Measurements from ENCODE around the gene TEX14. TPM values are rescaled to one million over a fixed set of nuclear protein-coding genes. Genes with fewer than 3 reads are reported as not detected.

The TEX14 gene
- total RNA-seq, 1 experiment from 2014 or later: 0.31 TPM

- H2BK15ac ChIP-seq (ENCODE audit: low read depth, low read length): no peak overlapping the region
- no peak overlapping the region for H3K56ac ChIP-seq (ENCODE audit: insufficient read length, low read depth, low read length)
- no peaks in the 10 kb centered on the region for H3K79me2 ChIP-seq (ENCODE audit: insufficient read depth, low read length)
- no peak overlapping the region for H2BK20ac ChIP-seq (ENCODE audit: low read depth, low read length, poor library complexity, severe bottlenecking)
- Mint-ChIP-seq H3K27me3 (ENCODE audit: low read depth) (peaks cover 43% of the 10 kb centered on the region), H3K4me1 (peaks cover 22 to 31% of the 10 kb centered on the region in 2 experiments), H3K9me3 (no peaks in the 10 kb centered on the region), H3K27ac (no peak overlapping the region), H3K4me3 (no peak overlapping the region), H3K36me3 (ENCODE audit: insufficient read depth in 1 of 3, low read depth in 3 of 3) (no peaks in the 10 kb centered on the region)
- no peak overlapping the region for H3K27ac ChIP-seq (ENCODE audit: insufficient read length, low read depth, low read length)
- H4K8ac ChIP-seq (replicated peaks; ENCODE audit: insufficient read length, low read depth, low read length): no peak overlapping the region
- H3K79me1 ChIP-seq (ENCODE audit: insufficient read depth, low read depth, low read length, poor library complexity, severe bottlenecking): no peaks in the 10 kb centered on the region
- no peaks in the 10 kb centered on the region for H3K27me3 ChIP-seq (ENCODE audit: insufficient read depth, low read length)
- no peak overlapping the region for H3K4me2 ChIP-seq (ENCODE audit: insufficient read depth, insufficient read length, low read length)
- no CpG with 5 or more reads among the region's 2 CpGs for WGBS (ENCODE audit: extremely low coverage, insufficient read length, low lambda C conversion rate)
- no peak overlapping the region for H3K4ac ChIP-seq (ENCODE audit: low read depth, low read length)
- no peaks in the 10 kb centered on the region for H3K9me3 ChIP-seq (ENCODE audit: control insufficient read depth, low read depth, low read length)
- TF ChIP-seq, protein P1, sequence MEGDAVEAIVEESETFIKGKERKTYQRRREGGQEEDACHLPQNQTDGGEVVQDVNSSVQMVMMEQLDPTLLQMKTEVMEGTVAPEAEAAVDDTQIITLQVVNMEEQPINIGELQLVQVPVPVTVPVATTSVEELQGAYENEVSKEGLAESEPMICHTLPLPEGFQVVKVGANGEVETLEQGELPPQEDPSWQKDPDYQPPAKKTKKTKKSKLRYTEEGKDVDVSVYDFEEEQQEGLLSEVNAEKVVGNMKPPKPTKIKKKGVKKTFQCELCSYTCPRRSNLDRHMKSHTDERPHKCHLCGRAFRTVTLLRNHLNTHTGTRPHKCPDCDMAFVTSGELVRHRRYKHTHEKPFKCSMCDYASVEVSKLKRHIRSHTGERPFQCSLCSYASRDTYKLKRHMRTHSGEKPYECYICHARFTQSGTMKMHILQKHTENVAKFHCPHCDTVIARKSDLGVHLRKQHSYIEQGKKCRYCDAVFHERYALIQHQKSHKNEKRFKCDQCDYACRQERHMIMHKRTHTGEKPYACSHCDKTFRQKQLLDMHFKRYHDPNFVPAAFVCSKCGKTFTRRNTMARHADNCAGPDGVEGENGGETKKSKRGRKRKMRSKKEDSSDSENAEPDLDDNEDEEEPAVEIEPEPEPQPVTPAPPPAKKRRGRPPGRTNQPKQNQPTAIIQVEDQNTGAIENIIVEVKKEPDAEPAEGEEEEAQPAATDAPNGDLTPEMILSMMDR (conservative IDR thresholded peaks at IDR 0.05): no peak
- no peak overlapping the region for H2BK120ac ChIP-seq (ENCODE audit: low read depth, low read length, poor library complexity, severe bottlenecking)
- no peak overlapping the region for H3K23ac ChIP-seq (ENCODE audit: insufficient read length, low read depth, low read length)
- no peaks in the 10 kb centered on the region for H4K20me1 ChIP-seq (ENCODE audit: control insufficient read depth, insufficient read depth, insufficient read length)
- H4K5ac ChIP-seq (ENCODE audit: insufficient read length, low read depth, low read length): no peak overlapping the region
- no peak overlapping the region for H3K18ac ChIP-seq (ENCODE audit: insufficient read length, low read depth, low read length)
- no peak overlapping the region for H3K9ac ChIP-seq (ENCODE audit: extremely low read depth, insufficient read length, low read length)
- H3K4me1 ChIP-seq (ENCODE audit: insufficient read depth, low read length): 0 out of 2 replicates have a peak, but pooled peaks cover 2% of the 10 kb centered on the region
- no peak overlapping the region for H2BK5ac ChIP-seq (ENCODE audit: insufficient read length, low read length)
- H2AFZ ChIP-seq (ENCODE audit: low read length): no peak overlapping the region
- no peak overlapping the region for H2BK12ac ChIP-seq (ENCODE audit: insufficient read length, low read depth, low read length)
- no peak overlapping the region for H3T11ph ChIP-seq (ENCODE audit: low read length)
- DNase-seq: no peak
- H3K23me2 ChIP-seq (ENCODE audit: insufficient read length, low read depth, low read length, poor library complexity, severe bottlenecking): peaks cover 5% of the 10 kb centered on the region
- no peak overlapping the region for H2AK5ac ChIP-seq (ENCODE audit: insufficient read length, low read length)
- no peak overlapping the region for H3K14ac ChIP-seq (ENCODE audit: insufficient read depth, low read length)
- no peak overlapping the region for H4K91ac ChIP-seq (ENCODE audit: insufficient read length, low read depth, low read length)
These were observed 156.4 kb downstream of the TEX14 start for GRCh38 chr17:58535431-58535830.
